Heart right ventricle (tissue), 16 donors: ENCODE results near the gene ZCCHC14. TPM values are rescaled to one million over a fixed set of nuclear protein-coding genes. Genes with fewer than 3 reads are reported as not detected.
A peak's percentile ranks its signal among the peaks of the same experiment; 100 is the strongest.

Experiments used
- ATAC-seq, 8 donors: fragments of 200-7000 bp; cut with Tn5 transposase; one replicate each; pipeline ENCODE4 v1.9.1; 2020; ENCODE audit warnings: mild to moderate bottlenecking in 8 of 8, moderate library complexity in 8 of 8, moderate number of reproducible peaks in 1 of 8
- DNase-seq, 2 donors: peaks; one replicate each; pipeline ENCODE4 v3.0.0-alpha.2; 2020
- H3K27ac ChIP-seq, 10 donors: fragments of 200-600 bp; sonication (generic) in 2 of 10; one replicate each; pipeline versions ENCODE4 v1.5.0 to v1.8.0; 2020 to 2022; ENCODE audit warnings: mild to moderate bottlenecking in 3 of 10
- H3K27me3 ChIP-seq, 7 donors: fragments of 200-600 bp; one replicate each; pipeline ENCODE4 v1.8.0; 2021 to 2022; ENCODE audit warnings: mild to moderate bottlenecking in 2 of 7
- H3K36me3 ChIP-seq, 9 donors: fragments of 200-600 bp; sonication (generic) in 1 of 9; one replicate each; pipeline versions ENCODE4 v1.5.0 to v1.8.0; 2020 to 2022; ENCODE audit warnings: mild to moderate bottlenecking in 2 of 9
- H3K4me1 ChIP-seq, 9 donors: fragments of 200-600 bp; sonication (generic) in 1 of 9; one replicate each; pipeline versions ENCODE4 v1.5.0 to v1.8.0; 2020 to 2022; ENCODE audit warnings: mild to moderate bottlenecking in 4 of 9
- H3K4me3 ChIP-seq, 10 donors: fragments of 200-600 bp; sonication (generic) in 2 of 10; one replicate each; pipeline versions ENCODE4 v1.5.0 to v1.8.0; 2020 to 2022; ENCODE audit warnings: mild to moderate bottlenecking in 7 of 10, moderate library complexity in 2 of 10
- H3K9me3 ChIP-seq, 11 donors: fragments of 200-600 bp in 10 of 11; sonication (generic) in 2 of 11; one replicate each; pipeline versions ENCODE4 v1.5.0 to v1.8.0; 2013 to 2022; ENCODE audit warnings: mild to moderate bottlenecking in 2 of 11, control low read depth in 1 of 11, moderate library complexity in 1 of 11
- CTCF ChIP-seq, 9 donors: fragments of 200-600 bp; sonication (generic) in 2 of 9; IDR thresholded peaks; one replicate each; pipeline versions ENCODE4 v1.5.0 to v1.8.0; 2021 to 2022; ENCODE audit warnings: antibody characterized with exemption in 9 of 9, mild to moderate bottlenecking in 5 of 9, moderate library complexity in 1 of 9
- WGBS, 2 donors: extraction: QIAGEN DNeasy Blood & Tissue Kit; methylation state at CpG; one replicate each; pipeline ENCODE4 v1.1.7; 2013; ENCODE audit warnings: inconsistent platforms in 1 of 2; 5-methylcytosine and 5-hydroxymethylcytosine counted together
- intact Hi-C, 10 donors: fragments of 100-400 bp; cut with DNase I; formaldehyde crosslinking; loops; one replicate each; pipeline versions ENCODE4 v1.11.1 to v1.14.2; 2022
- polyA plus RNA-seq, 2 donors: library from polyadenylated mRNA; stranded (reverse); fragments of 200-250 nt; gene quantifications; one replicate each; pipeline ENCODE4 v1.2.3, GENCODE V29; 2013
- total RNA-seq, 10 donors: library from RNA; stranded (reverse); fragmentation: NEBNext Ultra II Directional in 3 of 10; extraction: Animal tissue kit (Norgen Biotek cat#: 25700) in 3 of 10; gene quantifications; one replicate each; pipeline versions ENCODE4 v1.2.1 to v1.2.4, GENCODE V29; 2021 to 2023
- donor health status: Arrhythmogenic right ventricular cardiomyopathy.
- donor health status: ischemic (EF 13 %, LVEDD 7.1; RV severe dilation, severe dysfunction).
- donor health status: healthy with polysubstance abuse.
- donor health status: DM: no; HTN: yes; CAD: no.
- donor health status: DM: no; HTN: no; CAD: no.
- donor health status: ischemic (EF 25% LVEDD 6.9; RV normal size, moderate dysfunction).
- donor health status: ischemic (EF 25% LVEDD 5.7; RV mildly dilated, moderate dysfunction).
- donor health status: healthy.
- donor health status: DM: yes; HTN: yes; CAD: no.
- donor health status: Ischemic cardiomyopathy.
- donor health status: ischemic (EF 35%, LVEDD 5.7; RV mildly dilated, moderate dysfunction).
- donor health status: nonischemic (EF 11% LVEDD 7.7; RV severe dilation, severe dysfunction).
- donor health status: DM: yes; HTN: yes; CAD: no.
- donor health status: PGD.
- donor health status: ischemic (EF 29% LVEDD 5.4; RV normal size, mild dysfunction).
- donor health status: nonischemic (EF 23%, LVEDD 6.1; RV moderate dilation, normal function).

Gene ZCCHC14
- total and polyA plus RNA-seq, 12 donors, result 4.5 to 19.3 (median 15.7) TPM

- Histone ChIP-seq H3K4me3 (no peak overlapping the region), H3K36me3 (peaks cover 0 to 54% (median 4%) of the 10 kb centered on the region in 9 donors), H3K4me1 (peaks cover 21 to 65% (median 48%) of the 10 kb centered on the region in 9 donors), H3K27me3 (no peaks in the 10 kb centered on the region), H3K27ac (peak overlapping the region in 1 of 10 donors; percentile 91), H3K9me3 (no peaks in the 10 kb centered on the region)
- intact Hi-C loops, result loop anchor here in 1 of 10 donors (5.0 to 10.0 kb wide), 2 partner anchors 32 to 55 kb away; partner anchors contain the start of gene ZCCHC14
- 76 to 81% methylated on average over 9 of the region's 9 CpGs for WGBS, 2 donors
- DNase-seq, result no peak
- TF ChIP-seq CTCF (IDR thresholded peaks at IDR 0.05), result no peak
- no peak for ATAC-seq
Measured at GRCh38 chr16:87459833-87460232, 33.0 kb downstream of the ZCCHC14 start.

GRCh38 chr16:87459027-87459426 is 33.8 kb downstream of the ZCCHC14 start:
- no peak for ATAC-seq

GRCh38 chr16:87458424-87458915 is 34.4 kb downstream of the ZCCHC14 start:
- WGBS, 2 donors, result 85 to 88% methylated on average over 23 of the region's 23 CpGs
- Histone ChIP-seq H3K36me3 (peaks cover 0 to 61% (median 4%) of the 10 kb centered on the region in 9 donors), H3K4me3 (no peak overlapping the region), H3K27me3 (no peaks in the 10 kb centered on the region), H3K4me1 (peaks cover 12 to 52% (median 34%) of the 10 kb centered on the region in 9 donors), H3K27ac (peak overlapping the region in 2 of 10 donors; percentile 9 to 15), H3K9me3 (no peaks in the 10 kb centered on the region)
- no peak for TF ChIP-seq CTCF (IDR thresholded peaks at IDR 0.05)
- intact Hi-C loops, result loop anchor here in 1 of 10 donors (5.0 to 10.0 kb wide), 2 partner anchors 34 to 54 kb away; partner anchors contain the start of gene ZCCHC14
- no peak for DNase-seq
- peak in 1 of 8 donors; percentile 43 for ATAC-seq

More at GRCh38 chr16:87459027-87459426, 33.8 kb downstream of the ZCCHC14 start:
- 97 to 98% methylated on average over 15 of the region's 15 CpGs for WGBS, 2 donors
- no peak overlapping the region for H3K27ac ChIP-seq
- H3K27me3 ChIP-seq, result no peaks in the 10 kb centered on the region
- H3K4me3 ChIP-seq, result no peak overlapping the region
- no peaks in the 10 kb centered on the region for H3K9me3 ChIP-seq
- H3K36me3 ChIP-seq, result peaks cover 0 to 61% (median 4%) of the 10 kb centered on the region in 9 donors
- H3K4me1 ChIP-seq, result peaks cover 15 to 57% (median 40%) of the 10 kb centered on the region in 9 donors
- intact Hi-C loops, result loop anchor here in 1 of 10 donors (5.0 to 10.0 kb wide), 2 partner anchors 33 to 54 kb away; partner anchors contain the start of gene ZCCHC14
- TF ChIP-seq CTCF (IDR thresholded peaks at IDR 0.05), result no peak
- DNase-seq, result no peak

- WGBS, 2 donors, result 49 to 61% methylated on average over 22 of the region's 22 CpGs
- peaks cover 0 to 67% (median 4%) of the 10 kb centered on the region in 9 donors for H3K36me3 ChIP-seq
- no peak for DNase-seq
- no peak for TF ChIP-seq CTCF (IDR thresholded peaks at IDR 0.05)
- H3K27me3 ChIP-seq, result no peaks in the 10 kb centered on the region
- peak in 3 of 8 donors; percentile 31 to 41 (median 39) for ATAC-seq
- H3K27ac ChIP-seq, result peak overlapping the region in 4 of 10 donors; percentile 1 to 52 (median 26)
- intact Hi-C loops, result loop anchor here in 1 of 10 donors (5.0 to 10.0 kb wide), 2 partner anchors 34 to 53 kb away; partner anchors contain the start of gene ZCCHC14
- no peaks in the 10 kb centered on the region for H3K9me3 ChIP-seq
- no peak overlapping the region for H3K4me3 ChIP-seq
- H3K4me1 ChIP-seq, result peaks cover 12 to 48% (median 32%) of the 10 kb centered on the region in 9 donors
Measured at GRCh38 chr16:87457709-87458423, 35.0 kb downstream of the ZCCHC14 start.
